ENCODE measurements around the gene QRICH2.

- TF ChIP-seq CTCF (IDR thresholded peaks at IDR 0.05; ENCODE audit: insufficient read depth, low read depth, low read length) (no peak), EZH2 (IDR thresholded peaks at IDR 0.05; ENCODE audit: insufficient read depth, low read length) (no peak)
These were observed 45.7 kb upstream of the QRICH2 start, which contains the start of gene PRPSAP1 for GRCh38 chr17:76353599-76354316.

Measured in astrocyte (in vitro differentiated cells and primary cell).